HCT116 (cell line): ENCODE measurements around the gene CPTP.

ENCODE experiments used
- ATF3 ChIP-seq: IDR thresholded peaks from 2 replicates; pipeline ENCODE4 v1.6.1; 2012
- CEBPB ChIP-seq: IDR thresholded peaks from 2 replicates; pipeline ENCODE4 v1.6.1; 2012; ENCODE audit warnings: low read depth
- CTCF ChIP-seq, 3 experiments: fragments of 200-600 bp in 1 of 3; sonication (generic) in 1 of 3; IDR thresholded peaks in 2 of 3; conservative IDR thresholded peaks in 1 of 3; 2 replicates each; pipeline ENCODE4 v1.5.1; 2012 to 2017; ENCODE audit warnings: low read depth in 2 of 3, low read length in 2 of 3, antibody characterized with exemption in 1 of 3, borderline replicate concordance in 1 of 3, control low read depth in 1 of 3, mild to moderate bottlenecking in 1 of 3, mixed read lengths in 1 of 3, mixed run types in 1 of 3, moderate library complexity in 1 of 3; ENCODE audit not compliant: insufficient read depth in 1 of 3
- MAX ChIP-seq: IDR thresholded peaks from 2 replicates; pipeline ENCODE4 v1.6.1; 2012
- POLR2AphosphoS5 ChIP-seq: IDR thresholded peaks from 2 replicates; pipeline ENCODE4 v1.6.1; 2011; ENCODE audit warnings: mild to moderate bottlenecking, low read depth, low read length, moderate library complexity
- RAD21 ChIP-seq: IDR thresholded peaks from 2 replicates; pipeline ENCODE4 v1.6.1; 2012; ENCODE audit warnings: low read depth, mild to moderate bottlenecking
- REST ChIP-seq: IDR thresholded peaks from 2 replicates; pipeline ENCODE4 v1.6.1; 2012; ENCODE audit warnings: low read depth
- SIN3A ChIP-seq: IDR thresholded peaks from 2 replicates; pipeline ENCODE4 v1.6.1; 2012; ENCODE audit warnings: low read depth
- SRF ChIP-seq: IDR thresholded peaks from 2 replicates; pipeline ENCODE4 v1.6.1; 2012; ENCODE audit warnings: low read depth
- ZFX ChIP-seq: fragments of 450-650 bp; IDR thresholded peaks from 2 replicates; pipeline ENCODE4 v1.6.1; 2017

- TF ChIP-seq MAX (no peak), CTCF (IDR thresholded peaks at IDR 0.05 in 2 of 3, conservative IDR thresholded peaks at IDR 0.05 in 1 of 3; ENCODE audit: borderline replicate concordance in 1 of 3, insufficient read depth in 1 of 3, low read depth in 2 of 3, low read length in 2 of 3) (peak in 1 of 3 experiments; percentile 23; a peak in 2 of 6 replicates), POLR2AphosphoS5 (no peak), SIN3A (no peak), CEBPB (no peak), RAD21 (no peak), SRF (no peak), ATF3 (no peak), ZFX (no peak), REST (no peak)
Measured at GRCh38 chr1:1283821-1284220, 40.8 kb upstream of the CPTP start.
